Measurements from ENCODE around the gene KLK2.

DNA sequence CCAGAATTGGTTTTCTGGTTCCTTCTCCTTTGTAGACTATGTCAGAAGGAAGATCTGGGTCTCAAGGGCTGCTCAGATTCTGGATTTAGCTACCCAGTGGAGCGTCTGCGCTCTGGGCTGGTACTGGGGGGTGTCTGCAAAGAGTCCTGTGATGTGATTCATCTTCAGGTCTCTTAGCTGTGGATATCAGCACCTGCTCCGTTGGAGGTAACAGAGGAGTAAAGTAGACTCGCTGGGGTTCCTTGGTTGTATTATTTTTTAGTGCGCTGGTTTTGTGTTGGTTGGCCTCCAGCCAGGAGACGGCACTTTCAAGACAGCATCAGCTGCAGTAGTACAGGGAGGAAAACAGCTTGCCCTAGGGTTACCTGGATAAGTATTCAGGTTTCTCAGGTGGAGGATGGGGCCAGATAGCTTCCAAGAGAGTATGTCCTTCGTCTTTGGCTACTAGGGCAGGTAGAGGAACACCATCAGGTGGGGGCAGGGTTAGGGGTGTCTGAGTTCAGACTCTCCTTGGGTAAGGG, 29.5 kb upstream of the KLK2 start:
- TF ChIP-seq SPI1 (IDR thresholded peaks at IDR 0.05; ENCODE audit: low read depth, low read length) (no peak), POLR2AphosphoS5 (IDR thresholded peaks at IDR 0.05; ENCODE audit: low read depth, low read length) (no peak), POLR2A (IDR thresholded peaks at IDR 0.05; ENCODE audit: low read depth, low read length) (no peak), PAX5 (IDR thresholded peaks at IDR 0.05; ENCODE audit: insufficient read depth, low read length, severe bottlenecking) (no peak)
